ENCODE data around the gene RCN2.
A peak's percentile ranks its signal among the peaks of the same experiment; 100 is the strongest.

The RCN2 gene

GRCh38 chr15:77001351-77001750 lies 69.8 kb downstream of the RCN2 start:
- DNase-seq (ENCODE audit: insufficient read length) (no peak), FAIRE-seq (no peak)
- TF ChIP-seq POLR2A (IDR thresholded peaks at IDR 0.05; ENCODE audit: low read depth, low read length) (no peak), TAF1 (IDR thresholded peaks at IDR 0.05; ENCODE audit: borderline replicate concordance, low read depth, low read length) (no peak), POLR2AphosphoS5 (IDR thresholded peaks at IDR 0.05; ENCODE audit: low read depth, low read length) (no peak)

- TF ChIP-seq TAF1 (IDR thresholded peaks at IDR 0.05; ENCODE audit: borderline replicate concordance, low read depth, low read length), result no peak
- no peak for TF ChIP-seq POLR2AphosphoS5 (IDR thresholded peaks at IDR 0.05; ENCODE audit: low read depth, low read length)
- no peak for TF ChIP-seq POLR2A (IDR thresholded peaks at IDR 0.05; ENCODE audit: low read depth, low read length)
- FAIRE-seq, result peak; percentile 79
Measured at GRCh38 chr15:77001966-77002365, 70.4 kb downstream of the RCN2 start.

GRCh38 chr15:77002436-77002835 lies 70.9 kb downstream of the RCN2 start:
- no peak for TF ChIP-seq POLR2A (IDR thresholded peaks at IDR 0.05; ENCODE audit: low read depth, low read length)
- TF ChIP-seq POLR2AphosphoS5 (IDR thresholded peaks at IDR 0.05; ENCODE audit: low read depth, low read length), result no peak
- no peak for TF ChIP-seq TAF1 (IDR thresholded peaks at IDR 0.05; ENCODE audit: borderline replicate concordance, low read depth, low read length)
- no peak for FAIRE-seq
- DNase-seq (ENCODE audit: insufficient read length), result no peak

More at GRCh38 chr15:77001966-77002365, 70.4 kb downstream of the RCN2 start:
- DNase-seq (ENCODE audit: insufficient read length), result no peak

GRCh38 chr15:77002954-77003912 lies 71.7 kb downstream of the RCN2 start:
- DNase-seq (ENCODE audit: insufficient read length) (no peak), FAIRE-seq (peak; percentile 98)
- no peak for TF ChIP-seq POLR2AphosphoS5 (IDR thresholded peaks at IDR 0.05; ENCODE audit: low read depth, low read length)
- no peak for TF ChIP-seq POLR2A (IDR thresholded peaks at IDR 0.05; ENCODE audit: low read depth, low read length)
- TF ChIP-seq TAF1 (IDR thresholded peaks at IDR 0.05; ENCODE audit: borderline replicate concordance, low read depth, low read length), result no peak

All from GM12892 (cell line).